Fibroblast of the conjunctiva (primary cell): ENCODE measurements around the gene MUC3A.
"Not testable (repeated sequence)": the region's sequence is repeated elsewhere in the genome, so short reads cannot be mapped to it uniquely, and the experiment has no call there.

Experiments used
- DNase-seq: peaks from one replicate; pipeline ENCODE4 v3.0.0-alpha.2; 2010; ENCODE audit warnings: low read depth

MUC3A gene

GRCh38 chr7:100949227-100949932 is at the start of gene MUC3A:
Gene MUC3A, plus strand, starts transcription at chr7:100949534. Its CDS starts 91 bp downstream, at chr7:100949625.
- no peak for DNase-seq

DNA sequence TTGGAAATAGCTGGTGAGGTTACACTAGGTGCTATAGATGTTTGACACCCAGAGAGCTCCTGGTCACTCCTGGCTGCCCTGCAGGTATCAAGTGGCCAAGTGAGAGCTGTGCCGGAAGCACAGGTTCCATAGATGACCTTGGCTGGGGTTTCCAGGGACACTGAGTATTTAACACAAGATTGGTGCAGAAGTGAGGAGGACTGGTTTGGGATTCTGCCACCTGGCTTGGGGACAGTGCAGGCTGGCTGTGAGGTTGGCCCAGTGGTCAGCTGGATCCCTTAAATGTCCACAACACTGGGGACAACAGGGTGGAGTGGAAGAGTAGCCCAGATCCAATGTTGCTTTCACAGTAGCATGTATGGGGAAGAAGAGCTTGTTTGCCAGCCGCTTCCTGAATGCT is 48.4 kb upstream of the MUC3A start:
- no peak for DNase-seq

GRCh38 chr7:100901921-100902332 is 47.4 kb upstream of the MUC3A start:
- DNase-seq: no peak

- DNase-seq: no peak
Observed at GRCh38 chr7:100902638-100903037, 46.7 kb upstream of the MUC3A start.

GRCh38 chr7:100908512-100908911 is 40.8 kb upstream of the MUC3A start:
- no peak for DNase-seq

GRCh38 chr7:100910443-100910842 is 38.9 kb upstream of the MUC3A start:
- not testable (repeated sequence) for DNase-seq

DNA sequence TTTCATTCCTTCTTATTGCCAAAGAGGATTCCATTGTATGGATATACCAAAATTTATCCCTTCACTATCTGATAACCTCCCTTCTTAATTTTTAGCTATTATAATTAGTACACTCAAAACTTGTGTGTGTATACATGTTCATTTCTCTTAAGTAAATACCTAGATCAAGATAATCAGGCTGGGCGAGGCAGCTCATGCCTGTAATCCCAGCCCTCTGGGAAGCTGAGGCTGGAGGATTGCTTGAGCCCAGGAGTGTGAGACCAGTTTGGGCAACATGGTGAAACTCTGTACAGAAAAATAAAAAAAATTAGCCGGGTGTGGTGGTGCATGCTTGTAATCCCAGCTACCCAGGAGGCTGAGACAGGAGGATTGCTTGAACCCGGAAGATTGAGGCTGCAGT is 37.9 kb upstream of the MUC3A start:
- DNase-seq: no peak

DNA sequence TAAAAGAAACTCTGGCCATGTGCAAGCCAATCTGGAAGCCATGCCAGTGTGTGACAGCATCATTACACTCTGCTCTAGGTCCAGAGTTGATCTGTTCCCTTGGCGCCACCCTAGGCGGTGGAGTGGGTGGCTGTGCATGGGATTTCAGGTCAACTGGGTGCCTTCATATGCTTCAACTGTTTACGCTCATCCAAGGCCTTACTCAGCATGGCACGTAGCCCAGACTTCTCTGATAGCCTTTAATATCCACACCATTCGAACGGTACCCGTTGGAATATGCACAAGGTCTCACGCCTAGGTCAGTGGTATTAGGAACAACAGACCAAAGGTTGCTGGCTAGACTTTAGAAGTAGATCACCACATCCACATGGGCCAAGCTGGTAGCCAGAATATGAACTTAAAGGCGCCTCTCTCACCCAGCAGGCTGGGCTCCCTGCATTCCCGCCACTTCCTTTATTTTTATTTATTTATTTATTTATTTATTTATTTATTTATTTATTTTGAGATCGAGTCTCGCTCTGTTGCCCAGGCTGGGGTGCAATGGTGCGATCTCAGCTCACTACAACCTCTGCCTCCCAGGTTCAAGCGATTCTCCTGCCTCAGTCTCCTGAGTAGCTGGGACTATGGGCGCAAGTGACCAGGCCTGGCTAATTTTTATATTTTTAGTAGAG is 35.0 kb upstream of the MUC3A start:
- no peak for DNase-seq

- DNase-seq: no peak
Observed at GRCh38 chr7:100914879-100915447, 34.4 kb upstream of the MUC3A start.

DNA sequence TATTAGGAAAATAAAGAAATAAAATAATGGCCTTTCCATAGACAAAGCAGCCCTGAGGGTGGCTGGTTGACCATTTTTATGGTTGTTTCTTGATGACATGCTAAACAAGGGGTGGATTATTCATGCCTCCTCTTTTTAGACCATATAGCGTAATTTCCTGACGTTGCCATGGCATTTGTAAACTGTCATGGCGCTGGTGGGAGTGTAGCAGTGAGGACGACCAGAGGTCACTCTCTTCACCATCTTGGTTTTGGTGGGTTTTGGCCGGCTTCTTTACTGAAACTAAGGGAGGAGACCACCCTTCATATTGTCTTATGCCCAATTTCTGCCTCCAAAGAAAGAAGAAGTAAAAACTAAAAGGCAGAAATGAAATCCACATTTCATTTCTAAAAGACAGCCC is 30.0 kb upstream of the MUC3A start:
- not testable (repeated sequence) for DNase-seq

DNA sequence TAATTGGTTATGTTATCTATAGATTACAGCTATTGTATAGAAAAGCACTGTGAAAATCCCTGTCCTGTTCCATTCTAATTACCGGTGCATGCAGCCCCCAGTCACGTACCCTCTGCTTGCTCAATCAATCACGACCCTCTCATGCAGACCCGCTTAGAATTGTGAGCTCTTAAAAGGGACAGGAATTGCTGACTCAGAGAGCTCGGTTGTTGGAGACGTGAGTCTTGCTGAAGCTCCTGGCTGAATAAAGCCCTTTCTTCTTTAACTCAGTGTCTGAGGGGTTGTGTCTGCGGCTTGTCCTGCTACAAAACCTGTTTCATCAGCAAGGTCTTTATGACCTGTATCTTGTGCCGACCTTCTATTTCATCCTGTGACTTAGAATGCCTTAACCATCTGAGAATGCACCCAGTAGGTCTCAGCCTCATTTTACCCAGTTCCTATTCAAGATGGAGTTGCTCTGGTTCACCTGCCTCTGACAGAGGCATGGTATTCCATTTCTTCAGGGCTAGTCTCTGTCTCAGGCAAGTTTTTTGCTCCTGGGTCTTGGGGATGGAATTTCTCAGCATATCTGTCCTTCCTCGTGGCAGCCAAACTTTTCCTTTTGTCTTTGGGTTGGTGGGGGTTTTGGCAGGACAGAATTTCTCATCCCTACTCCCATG is 29.4 kb upstream of the MUC3A start:
- not testable (repeated sequence) for DNase-seq

DNA sequence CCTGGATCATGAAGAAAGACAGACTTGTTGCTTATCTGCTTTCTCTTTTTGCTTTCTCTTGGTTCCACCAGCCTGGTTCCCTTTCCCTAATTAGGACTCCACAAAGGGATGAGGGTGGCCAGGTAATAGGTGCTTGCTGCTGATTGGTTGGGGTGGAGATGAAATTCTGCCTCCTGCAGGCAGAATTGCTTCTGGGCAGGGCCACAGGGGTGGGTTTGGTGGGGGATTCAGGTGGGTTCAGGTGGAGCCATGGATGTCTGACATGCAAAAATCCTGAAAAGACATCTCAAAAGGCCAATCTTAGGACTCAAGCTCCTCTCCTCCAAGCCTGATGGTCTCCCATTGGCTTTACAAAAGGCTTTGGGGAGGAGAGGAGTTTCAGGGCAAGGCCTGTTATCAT is 28.3 kb upstream of the MUC3A start:
- no peak for DNase-seq

DNA sequence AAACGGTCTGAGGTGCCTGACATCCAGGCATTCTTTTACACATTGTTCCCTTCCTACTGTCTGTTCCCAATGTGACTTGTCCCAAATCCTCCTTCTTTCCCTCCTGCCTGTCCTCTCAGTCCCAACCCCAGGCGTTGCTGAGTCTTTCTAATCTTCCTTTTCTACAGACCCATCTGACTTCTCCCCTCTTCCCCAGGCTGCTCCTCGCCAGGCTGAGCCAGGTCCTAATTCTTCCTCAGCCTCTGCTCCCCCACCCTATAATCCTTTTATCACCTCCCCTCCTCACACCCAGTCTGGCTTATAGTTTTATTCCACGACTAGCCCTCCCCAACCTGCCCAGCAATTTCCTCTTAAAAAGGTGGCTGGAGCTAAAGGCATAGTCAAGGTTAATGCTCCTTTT is 25.7 kb upstream of the MUC3A start:
- DNase-seq: not testable (repeated sequence)

DNA sequence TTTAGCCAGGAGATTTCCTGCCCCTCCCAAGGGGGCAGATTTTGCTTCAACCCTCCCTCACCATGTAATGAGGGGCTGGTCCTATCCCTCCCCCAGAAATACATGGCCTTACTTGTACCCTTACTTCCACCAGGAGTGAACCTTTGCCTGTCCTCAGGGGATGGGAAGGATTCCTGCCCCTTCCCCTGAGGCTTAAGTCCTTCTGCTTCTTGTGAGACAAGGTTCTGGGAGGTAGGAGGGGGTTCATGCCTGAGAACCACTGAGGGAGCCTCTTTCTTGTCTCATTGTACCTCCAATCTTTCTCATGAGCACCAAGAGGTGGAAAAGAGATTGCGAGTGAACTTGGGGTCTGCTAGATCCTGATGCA is 19.5 kb upstream of the MUC3A start:
- DNase-seq: no peak

DNA sequence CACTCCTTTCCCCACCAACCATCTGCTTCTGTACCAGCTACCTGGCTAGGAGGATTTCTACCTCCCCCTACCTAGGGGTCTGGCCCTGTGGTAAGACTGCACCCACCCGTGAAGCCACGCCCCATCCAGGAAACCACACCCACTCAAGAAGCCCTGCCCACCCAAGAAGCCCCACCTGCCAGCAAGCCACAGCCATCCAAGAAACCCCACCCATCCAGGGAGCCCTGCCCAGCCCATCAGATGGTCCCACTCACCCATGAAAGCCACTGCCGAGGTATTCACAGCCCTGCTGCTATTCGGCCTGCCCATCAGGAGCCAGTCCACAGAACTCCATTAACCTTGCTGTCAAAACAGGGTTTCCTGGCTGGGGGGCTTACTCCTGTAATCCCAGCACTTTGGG is 15.6 kb upstream of the MUC3A start:
- no peak for DNase-seq

DNA sequence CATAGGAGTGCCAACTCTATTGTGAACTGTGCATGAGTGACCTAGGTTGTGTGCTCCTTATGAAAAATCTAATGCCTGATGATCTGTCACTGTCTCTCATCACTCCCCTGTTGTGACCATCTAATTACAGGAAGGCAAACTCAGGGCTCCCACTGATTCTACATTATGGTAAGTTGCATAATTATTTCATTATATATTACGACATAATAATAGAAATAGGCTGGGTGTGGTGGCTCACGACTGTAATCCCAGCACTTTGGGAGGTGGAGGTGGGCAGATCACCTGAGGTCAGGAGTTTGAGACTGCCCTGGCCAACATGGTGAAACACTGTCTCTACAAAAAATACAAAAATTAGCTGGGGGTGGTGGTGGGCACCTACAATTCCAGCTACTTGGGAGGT is 14.0 kb upstream of the MUC3A start:
- not testable (repeated sequence) for DNase-seq

GRCh38 chr7:100936167-100936566 is 13.2 kb upstream of the MUC3A start:
- not testable (repeated sequence) for DNase-seq

DNA sequence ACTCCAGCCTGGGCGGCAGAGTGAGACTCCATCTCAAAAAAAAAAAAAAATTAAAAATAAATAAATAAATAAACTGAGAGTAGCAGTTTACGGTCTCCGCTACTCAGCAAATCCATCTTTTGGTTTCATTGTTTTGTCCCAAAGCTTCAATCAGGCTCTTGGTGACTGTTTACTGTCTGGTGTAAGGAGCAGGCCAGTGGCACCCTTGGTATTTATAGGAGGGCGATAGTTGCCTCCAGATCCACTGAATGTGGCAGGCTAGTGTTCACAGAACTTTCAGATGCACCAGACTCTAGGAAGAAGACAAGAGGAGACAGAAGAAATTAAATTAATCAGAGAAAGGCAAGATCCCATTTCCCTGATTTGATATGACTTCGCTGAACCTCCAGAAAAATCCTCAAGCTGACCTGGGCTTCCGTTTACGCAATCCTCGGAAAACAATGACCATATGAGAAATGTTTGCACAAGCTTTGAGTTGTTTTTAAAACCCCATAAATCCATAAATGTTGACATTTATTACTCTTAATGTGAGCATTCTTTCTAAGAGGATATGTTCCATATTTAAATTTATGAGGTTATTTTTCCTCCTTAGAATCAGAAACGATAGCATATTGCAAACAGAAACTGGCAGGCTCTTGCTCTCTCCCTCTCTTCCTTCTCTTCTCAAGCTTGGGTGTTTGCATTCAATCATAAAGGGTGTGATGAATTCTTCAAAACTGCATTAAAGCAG is 7.1 kb upstream of the MUC3A start:
- DNase-seq: no peak

- no peak for DNase-seq
Observed at GRCh38 chr7:100943693-100944092, 5.6 kb upstream of the MUC3A start.

DNA sequence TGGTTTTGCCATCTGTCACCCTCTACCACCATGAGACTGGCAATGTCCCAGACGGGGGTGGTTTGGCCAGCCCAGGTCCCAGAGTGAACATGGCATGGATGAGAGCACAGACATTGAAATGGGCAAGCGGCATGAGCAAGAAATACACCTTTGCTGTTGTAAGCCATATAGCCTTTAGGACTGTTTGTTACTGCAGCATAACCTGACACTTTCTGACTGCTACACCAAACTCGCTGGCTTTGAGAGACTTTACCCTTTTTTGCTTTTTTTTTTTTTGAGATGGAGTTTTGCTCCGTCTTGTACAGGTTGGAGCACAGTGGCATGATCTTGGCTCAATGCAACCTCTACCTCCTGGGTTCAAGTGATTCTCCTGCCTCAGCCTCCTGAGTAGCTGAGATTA is 5.2 kb upstream of the MUC3A start:
- DNase-seq: no peak

DNA sequence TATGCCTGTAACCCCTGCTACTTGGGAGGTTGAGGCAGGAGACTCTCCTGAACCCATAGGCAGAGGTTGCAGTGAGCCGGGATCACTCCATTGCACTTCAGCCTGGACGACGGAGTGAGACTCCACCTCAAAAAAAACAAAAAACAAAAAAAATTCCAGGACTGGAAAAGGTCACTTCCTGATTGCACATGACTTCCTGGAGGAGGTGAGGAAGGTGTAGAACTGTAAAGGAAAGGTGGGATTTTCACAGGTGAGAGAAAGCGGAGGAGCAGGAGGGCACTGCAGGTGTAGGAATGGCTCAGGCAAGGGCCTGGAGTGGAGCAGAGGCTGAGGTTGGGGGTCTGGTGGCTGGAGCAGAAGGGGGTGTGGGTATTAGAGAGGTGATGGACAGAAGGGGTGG is 3.2 kb upstream of the MUC3A start:
- no peak for DNase-seq

DNA sequence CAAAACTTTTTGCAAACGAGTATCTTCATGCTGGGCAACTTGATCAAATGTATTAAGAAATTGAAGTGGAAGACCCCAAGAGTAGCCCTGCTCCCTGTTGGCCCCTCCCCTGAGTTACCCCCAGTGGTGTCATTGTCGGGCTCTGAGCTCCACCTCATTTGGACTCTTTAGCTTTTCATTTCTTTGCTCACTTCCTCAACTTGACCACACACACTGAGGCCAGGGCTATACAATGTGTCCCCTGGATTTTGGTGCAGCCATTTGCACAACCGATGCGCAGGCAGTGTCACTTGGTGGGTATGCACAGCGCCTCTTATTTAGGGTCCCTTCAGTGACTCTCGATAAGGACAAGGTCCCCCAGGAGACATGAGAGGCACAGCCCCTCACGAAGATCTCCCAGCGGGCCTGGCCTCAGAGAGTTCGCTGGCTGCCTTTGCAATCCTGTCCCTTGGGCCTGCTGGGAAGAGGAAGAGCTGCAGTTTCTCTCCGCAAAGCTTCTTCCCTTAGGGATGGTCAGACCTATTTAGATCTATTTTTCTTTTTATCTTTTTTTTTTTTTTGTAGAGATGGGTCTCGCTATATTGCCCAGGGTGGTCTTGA is 2.5 kb upstream of the MUC3A start:
- no peak for DNase-seq
